ENCODE results near the gene CTIF. TPM values are rescaled to one million over a fixed set of nuclear protein-coding genes. Genes with fewer than 3 reads are reported as not detected.

Gene CTIF
- polyA plus RNA-seq, 3 donors: 0.38 to 8.7 (median 1.2) TPM

GRCh38 chr18:48790869-48791635, 252.2 kb downstream of the CTIF start:
- Histone ChIP-seq H3K36me3 (replicated peaks in 1 of 2; ENCODE audit: control insufficient read depth in 1 of 2, insufficient read depth in 2 of 2, low read length in 2 of 2) (no peaks in the 10 kb centered on the region), H3K27me3 (ENCODE audit: control insufficient read depth in 2 of 2, insufficient read depth in 2 of 2, low read length in 2 of 2) (no peaks in the 10 kb centered on the region), H4K20me1 (ENCODE audit: insufficient read depth, low read length) (no peaks in the 10 kb centered on the region), H3K79me2 (ENCODE audit: insufficient read depth, low read length) (no peaks in the 10 kb centered on the region), H3K4me3 (replicated peaks in 1 of 3; ENCODE audit: low read depth in 2 of 3, low read length in 3 of 3) (peak overlapping the region in 1 of 3 experiments; percentile 42), H3K9me3 (replicated peaks in 1 of 2; ENCODE audit: control insufficient read depth in 1 of 2, insufficient read depth in 1 of 2, low read length in 2 of 2) (no peaks in the 10 kb centered on the region), H3K4me1 (ENCODE audit: control insufficient read depth in 1 of 2, insufficient read depth in 2 of 2, low read length in 2 of 2) (peaks cover 42 to 53% of the 10 kb centered on the region in 2 donors), H3K9ac (ENCODE audit: insufficient read depth, low read length, poor library complexity, severe bottlenecking) (peak overlapping the region; percentile 28), H2AFZ (ENCODE audit: insufficient read depth, low read depth, low read length, poor library complexity, severe bottlenecking) (no peak overlapping the region), H3K27ac (ENCODE audit: low read depth in 1 of 2, low read length in 2 of 2) (peak overlapping the region; percentile 55 to 85), H3K4me2 (replicated peaks; ENCODE audit: extremely low read depth, low read length, poor library complexity, severe bottlenecking) (peak overlapping the region; percentile 28)
- no peak for TF ChIP-seq CTCF (IDR thresholded peaks at IDR 0.05)
- Mint-ChIP-seq H3K4me1 (peaks cover 54% of the 10 kb centered on the region), H3K36me3 (peaks cover 36 to 39% of the 10 kb centered on the region in 2 donors), H3K9me3 (peaks cover 0 to 3% (median 0%) of the 10 kb centered on the region in 7 donors), H3K27ac (peak overlapping the region; percentile 60 to 93 (median 85)), H3K4me3 (peak overlapping the region in 1 of 2 donors; percentile 39), H3K27me3 (ENCODE audit: low read depth in 3 of 3) (peaks cover 2 to 3% (median 3%) of the 10 kb centered on the region in 3 donors)
- peak; percentile 22 to 65 (median 38) for DNase-seq
- intact Hi-C loops (cut with micrococcal nuclease): no loop called here
- 100% methylated on average over 1 of the region's 1 CpG for WGBS (ENCODE audit: insufficient coverage)

GRCh38 chr18:48791636-48792105, 252.8 kb downstream of the CTIF start:
- Histone ChIP-seq H4K20me1 (ENCODE audit: insufficient read depth, low read length) (no peaks in the 10 kb centered on the region), H3K79me2 (ENCODE audit: insufficient read depth, low read length) (no peaks in the 10 kb centered on the region), H3K4me1 (ENCODE audit: control insufficient read depth in 1 of 2, insufficient read depth in 2 of 2, low read length in 2 of 2) (peaks cover 36 to 47% of the 10 kb centered on the region in 2 donors), H2AFZ (ENCODE audit: insufficient read depth, low read depth, low read length, poor library complexity, severe bottlenecking) (no peak overlapping the region), H3K27me3 (ENCODE audit: control insufficient read depth in 2 of 2, insufficient read depth in 2 of 2, low read length in 2 of 2) (no peaks in the 10 kb centered on the region), H3K4me2 (replicated peaks; ENCODE audit: extremely low read depth, low read length, poor library complexity, severe bottlenecking) (peak overlapping the region; percentile 28), H3K36me3 (replicated peaks in 1 of 2; ENCODE audit: control insufficient read depth in 1 of 2, insufficient read depth in 2 of 2, low read length in 2 of 2) (peaks cover 0 to 4% of the 10 kb centered on the region in 2 donors), H3K9me3 (replicated peaks in 1 of 2; ENCODE audit: control insufficient read depth in 1 of 2, insufficient read depth in 1 of 2, low read length in 2 of 2) (no peaks in the 10 kb centered on the region), H3K4me3 (replicated peaks in 1 of 3; ENCODE audit: low read depth in 2 of 3, low read length in 3 of 3) (no peak overlapping the region), H3K9ac (ENCODE audit: insufficient read depth, low read length, poor library complexity, severe bottlenecking) (no peak overlapping the region), H3K27ac (ENCODE audit: low read depth in 1 of 2, low read length in 2 of 2) (peak overlapping the region; percentile 55 to 85)
- Mint-ChIP-seq H3K27me3 (ENCODE audit: low read depth in 3 of 3) (peaks cover 2 to 3% (median 3%) of the 10 kb centered on the region in 3 donors), H3K4me1 (peaks cover 48% of the 10 kb centered on the region), H3K27ac (peak overlapping the region in 5 of 7 donors; percentile 21 to 88 (median 74)), H3K4me3 (no peak overlapping the region), H3K9me3 (peaks cover 0 to 3% (median 0%) of the 10 kb centered on the region in 7 donors), H3K36me3 (peaks cover 38 to 44% of the 10 kb centered on the region in 2 donors)
- intact Hi-C loops (cut with micrococcal nuclease): no loop called here
- WGBS (ENCODE audit: insufficient coverage): 100% methylated on average over 1 of the region's 4 CpGs
- no peak for DNase-seq
- TF ChIP-seq CTCF (IDR thresholded peaks at IDR 0.05): no peak
